GM19324 (cell line): ENCODE measurements around the gene TNIK.
"Not testable (repeated sequence)": the region's sequence is repeated elsewhere in the genome, so short reads cannot be mapped to it uniquely, and the experiment has no call there.

Experiments used
- ATAC-seq: cut with Tn5 transposase; IDR thresholded peaks from one replicate; pipeline ENCODE4 v1.9.1; 2021; ENCODE audit warnings: mild to moderate bottlenecking, moderate library complexity; ENCODE audit not compliant: unreplicated experiment, low FRiP score

Gene TNIK

DNA sequence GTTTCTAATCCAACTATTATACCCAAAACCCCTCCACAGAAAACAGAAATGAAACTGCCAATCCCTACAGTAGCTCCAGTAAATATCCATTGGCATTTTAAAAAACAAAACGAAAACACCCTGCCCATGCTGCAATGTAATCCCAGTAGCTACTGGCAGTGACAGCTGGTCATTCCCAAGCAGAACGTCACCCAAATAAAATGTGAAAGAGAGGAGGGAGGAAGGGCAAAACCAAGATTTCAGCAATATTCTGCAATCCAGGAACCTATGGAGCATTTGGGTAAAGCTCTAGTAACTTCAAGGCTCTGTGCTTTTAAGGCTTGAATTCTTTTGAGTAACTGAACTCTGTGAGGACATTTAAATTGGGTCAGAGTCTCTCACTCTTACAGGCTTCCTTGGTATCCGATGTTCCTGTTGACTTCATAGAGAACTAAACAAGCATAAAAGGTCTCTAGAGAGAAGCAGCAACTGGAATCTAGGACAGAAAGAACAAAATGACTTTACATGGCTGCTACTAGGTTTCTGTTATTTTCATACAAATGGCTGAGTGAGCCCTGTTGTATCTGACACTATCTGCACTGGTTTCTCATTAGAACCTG, 136.2 kb downstream of the TNIK start:
- ATAC-seq, result no peak

- ATAC-seq, result no peak
Measured at GRCh38 chr3:171321559-171322360, 138.4 kb downstream of the TNIK start.

- ATAC-seq, result no peak
Measured at GRCh38 chr3:171320750-171321558, 139.3 kb downstream of the TNIK start.

- no peak for ATAC-seq
Measured at GRCh38 chr3:171317171-171317570, 143.0 kb downstream of the TNIK start.

DNA sequence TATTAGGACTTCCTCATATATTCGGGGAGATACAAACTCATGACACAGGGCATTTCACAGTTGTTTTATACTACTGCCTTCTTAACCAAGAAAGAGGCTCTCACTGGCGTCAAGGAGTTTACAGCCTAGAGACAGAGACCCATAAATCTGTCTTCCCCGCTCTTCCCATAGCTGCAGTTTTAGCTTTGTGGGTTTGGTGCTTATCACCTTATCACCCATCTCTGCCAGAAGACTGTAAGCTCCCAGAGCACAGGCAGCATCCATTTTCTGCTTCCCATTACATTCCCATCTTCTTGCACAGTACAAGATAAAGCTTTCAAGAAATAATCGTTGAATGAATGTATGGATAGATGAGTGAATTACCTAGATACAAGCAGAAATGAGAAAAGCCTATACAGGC, 144.3 kb downstream of the TNIK start:
- no peak for ATAC-seq

DNA sequence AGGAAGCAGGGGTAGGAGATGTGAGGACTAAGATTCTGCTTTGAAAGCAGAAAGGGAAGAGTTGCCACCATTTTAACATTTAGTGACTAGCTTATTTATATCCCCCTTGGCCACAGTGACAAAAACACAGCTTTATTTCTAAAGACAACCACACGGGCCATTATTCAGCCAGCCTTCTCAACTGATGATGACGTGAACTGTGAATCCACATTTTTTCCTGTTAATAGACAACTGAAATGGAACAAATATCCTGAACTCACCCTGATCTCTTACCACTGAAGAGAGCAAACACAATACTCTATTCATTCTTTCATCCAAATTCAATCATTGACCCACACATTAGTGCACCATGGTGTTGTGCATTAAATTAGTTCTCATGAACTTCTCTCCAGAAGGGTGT, 145.1 kb downstream of the TNIK start:
- no peak for ATAC-seq

GRCh38 chr3:171314341-171314740, 145.9 kb downstream of the TNIK start:
- ATAC-seq, result no peak

GRCh38 chr3:171313702-171314101, 146.5 kb downstream of the TNIK start:
- ATAC-seq, result no peak

- ATAC-seq, result no peak
Measured at GRCh38 chr3:171312741-171313140, 147.5 kb downstream of the TNIK start.

GRCh38 chr3:171311784-171312183, 148.4 kb downstream of the TNIK start:
- ATAC-seq, result no peak

DNA sequence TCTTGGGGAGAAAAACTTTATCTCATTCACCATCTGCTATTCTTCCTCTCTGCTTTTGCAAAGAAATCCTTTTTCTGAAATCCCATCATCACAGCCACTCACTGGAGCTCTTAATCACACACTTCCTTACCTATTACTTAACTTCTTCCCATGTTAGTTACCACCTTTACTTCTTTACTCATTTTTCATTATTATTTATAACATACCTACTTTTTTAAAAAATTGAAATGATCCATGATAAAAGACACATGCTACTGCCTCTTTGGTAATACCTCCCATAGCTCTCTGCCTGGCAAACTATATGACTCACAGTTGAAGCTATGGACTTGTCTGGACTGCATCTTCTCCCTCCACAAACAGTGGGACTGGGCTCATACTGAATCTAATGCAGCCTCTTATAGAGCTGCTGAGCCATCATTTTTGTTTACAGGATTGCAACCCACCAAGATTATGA, 150.3 kb downstream of the TNIK start:
- ATAC-seq, result no peak

- ATAC-seq, result no peak
Measured at GRCh38 chr3:171307988-171308387, 152.2 kb downstream of the TNIK start.

DNA sequence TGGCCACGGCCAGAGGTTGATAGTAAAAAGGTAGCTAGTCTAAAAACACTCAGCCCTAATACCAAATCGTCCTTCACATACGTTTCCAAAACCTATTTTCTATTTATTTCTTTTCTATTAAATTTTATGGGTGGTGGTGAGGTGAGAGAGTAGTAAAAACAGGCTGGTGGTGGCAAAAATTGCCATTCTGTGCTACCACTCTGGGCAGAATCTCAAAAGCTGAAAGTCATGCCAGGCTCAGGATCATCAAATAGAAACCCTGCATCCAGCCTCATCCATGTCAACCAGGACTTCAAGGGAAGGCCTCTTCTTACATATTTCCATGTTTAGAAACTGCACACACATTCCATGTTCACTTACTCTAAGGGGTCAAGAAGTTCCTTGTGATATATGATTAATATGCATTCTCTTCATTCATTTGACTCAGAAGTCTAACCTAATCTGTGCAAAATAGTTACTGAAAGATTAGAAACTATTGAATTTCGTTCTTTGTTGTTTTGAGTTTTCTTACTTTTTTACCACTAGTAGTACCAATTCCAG, 153.1 kb downstream of the TNIK start:
- ATAC-seq, result no peak

DNA sequence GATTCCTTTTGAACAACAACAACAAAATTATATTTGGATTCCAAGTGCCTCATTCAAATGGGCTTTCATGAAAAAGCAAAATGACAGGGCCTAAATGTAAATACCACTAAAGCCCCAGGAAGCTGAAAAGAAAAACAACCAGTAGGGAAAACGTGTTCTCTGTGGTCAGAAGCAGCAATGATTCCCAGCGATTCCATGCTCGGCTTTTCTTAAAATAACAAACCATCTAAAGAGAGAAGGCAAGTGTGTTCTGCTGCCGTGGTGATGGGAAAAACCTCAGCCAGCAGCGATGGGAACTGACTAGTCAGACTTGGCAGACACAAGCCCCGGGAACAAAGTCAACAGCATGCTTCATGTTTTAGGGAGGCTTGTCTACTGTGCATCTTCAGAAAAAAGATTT, 153.6 kb downstream of the TNIK start:
- ATAC-seq, result no peak

GRCh38 chr3:171305823-171306222, 154.4 kb downstream of the TNIK start:
- ATAC-seq, result not testable (repeated sequence)

GRCh38 chr3:171304498-171304897, 155.7 kb downstream of the TNIK start:
- ATAC-seq, result not testable (repeated sequence)

DNA sequence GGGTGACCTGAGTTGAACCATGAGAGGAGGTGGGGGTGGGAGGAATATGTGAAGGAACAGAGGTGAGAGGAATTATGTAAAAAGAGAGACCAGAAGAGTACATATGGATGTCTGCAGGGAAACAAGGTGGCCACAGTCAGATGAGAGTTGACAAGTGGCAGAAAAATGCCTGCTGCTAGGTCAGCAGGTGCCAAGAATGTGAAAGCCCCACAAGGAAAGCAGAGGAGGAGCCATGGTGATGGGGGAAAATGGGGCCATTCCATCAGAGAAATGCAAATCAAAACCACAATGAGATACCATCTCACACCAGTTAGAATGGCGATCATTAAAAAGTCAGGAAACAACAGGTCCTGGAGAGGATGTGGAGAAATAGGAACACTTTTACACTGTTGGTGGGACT, 156.2 kb downstream of the TNIK start:
- not testable (repeated sequence) for ATAC-seq

DNA sequence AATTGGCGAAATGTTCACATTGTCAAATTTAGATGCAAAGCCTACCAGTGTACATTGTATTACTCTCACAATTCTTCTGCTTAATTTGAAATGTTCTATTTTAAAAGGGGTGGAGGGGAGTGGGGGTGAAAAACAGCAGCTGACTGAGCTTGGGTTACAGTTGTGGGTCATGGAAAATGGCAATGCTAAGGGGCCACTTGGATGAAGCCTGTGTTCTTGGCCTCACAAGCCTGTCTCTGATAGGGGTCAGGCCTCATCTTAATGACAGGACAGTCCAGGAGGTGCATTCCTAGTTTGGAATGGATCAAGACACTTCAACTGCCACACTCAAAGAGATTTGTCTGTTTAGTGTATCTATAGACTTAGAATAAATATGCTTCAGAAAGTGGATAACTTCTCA, 158.2 kb downstream of the TNIK start:
- no peak for ATAC-seq

- no peak for ATAC-seq
Measured at GRCh38 chr3:171301002-171301401, 159.2 kb downstream of the TNIK start.

DNA sequence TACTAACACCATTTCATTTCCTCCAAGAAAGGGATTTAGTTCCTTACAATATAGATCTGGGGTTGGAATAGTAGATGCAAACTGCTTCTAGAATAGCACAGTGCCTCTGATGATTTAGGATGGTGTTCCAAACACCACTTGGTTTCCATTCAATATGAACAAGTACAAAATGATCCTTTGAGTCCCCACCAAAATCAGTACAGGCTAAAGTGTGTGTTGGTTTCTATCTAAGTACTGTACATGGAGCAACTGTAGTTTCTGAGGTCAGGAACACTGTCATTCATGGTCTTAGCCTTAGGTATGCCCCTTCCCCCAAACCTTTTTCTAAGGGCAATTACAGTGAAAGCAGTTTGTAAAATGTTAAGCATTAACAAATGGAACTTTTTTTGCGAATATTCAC, 162.3 kb downstream of the TNIK start:
- ATAC-seq, result no peak

DNA sequence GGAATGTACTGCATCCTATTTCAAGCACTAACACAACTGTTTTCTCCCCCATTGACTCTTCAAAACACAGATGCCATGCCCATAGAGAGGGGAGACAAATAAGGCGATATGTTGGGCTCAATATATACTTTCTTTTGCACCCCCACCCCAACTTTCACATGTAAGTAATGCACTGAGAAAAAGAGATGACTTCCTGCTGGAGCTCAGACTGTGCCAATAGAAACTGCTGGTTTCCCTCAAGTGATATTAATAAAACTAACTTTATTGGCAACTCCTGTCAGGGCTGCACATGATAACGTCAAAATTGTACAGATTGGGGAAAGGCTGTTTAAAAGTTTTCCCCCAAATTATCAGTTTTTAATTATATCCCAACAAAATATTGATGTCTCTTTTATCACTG, 163.0 kb downstream of the TNIK start:
- ATAC-seq, result no peak
